Measurements from ENCODE around the gene ZNF609. TPM values are rescaled to one million over a fixed set of nuclear protein-coding genes. Genes with fewer than 3 reads are reported as not detected.

ZNF609 gene
- total RNA-seq, 1 experiment from 2014 or later, result 31.0 TPM

DNA sequence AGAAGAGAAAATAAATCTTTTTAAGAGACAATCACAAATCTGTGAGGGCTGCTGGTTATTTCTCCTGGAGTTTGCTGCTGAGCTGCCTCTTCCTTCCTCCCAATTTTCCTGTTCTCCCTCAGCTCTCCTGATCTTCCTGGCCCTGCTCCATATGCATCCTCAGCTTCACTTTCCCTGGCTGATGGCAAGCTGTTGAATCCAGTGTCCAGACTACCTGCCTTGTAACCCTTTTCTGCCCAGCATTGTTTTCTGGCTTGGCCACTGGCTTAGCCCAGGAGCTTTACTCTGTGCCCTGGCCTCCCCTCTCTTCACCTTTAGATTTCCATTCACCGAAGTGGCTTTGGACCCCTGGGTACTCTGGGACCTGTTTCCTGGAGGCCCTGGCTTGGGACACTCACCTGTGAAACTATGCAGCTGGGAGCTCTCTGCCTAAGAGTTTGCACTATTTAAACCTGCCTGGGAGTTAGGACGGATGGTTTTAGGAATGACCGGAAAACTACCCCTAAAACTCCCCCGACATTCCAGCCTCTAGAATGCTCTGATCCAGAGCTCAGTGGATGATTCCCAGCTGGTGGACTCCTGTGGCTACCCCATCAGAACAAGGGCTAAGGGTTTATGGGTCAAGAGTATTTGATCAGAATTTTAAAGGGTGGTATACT lies 225.0 kb downstream of the ZNF609 start:
- Histone ChIP-seq H3K27ac (ENCODE audit: low read depth, low read length) (no peak overlapping the region), H3K4me1 (ENCODE audit: control insufficient read depth in 1 of 2, insufficient read depth in 2 of 2, low read length in 2 of 2) (no peaks in the 10 kb centered on the region), H2AFZ (ENCODE audit: low read depth, low read length, poor library complexity, severe bottlenecking) (no peak overlapping the region), H3K79me2 (ENCODE audit: insufficient read depth, low read length) (no peaks in the 10 kb centered on the region), H3K27me3 (ENCODE audit: insufficient read depth, low read length) (no peaks in the 10 kb centered on the region), H3K36me3 (ENCODE audit: control insufficient read depth in 1 of 2, insufficient read depth in 2 of 2, low read length in 2 of 2) (peaks cover 30 to 46% of the 10 kb centered on the region in 2 experiments; a peak in 3 of 4 replicates), H3K9me2 (ENCODE audit: insufficient read depth) (no peaks in the 10 kb centered on the region), H3K4me2 (ENCODE audit: low read length) (no peak overlapping the region), H3K9ac (ENCODE audit: low read length) (no peak overlapping the region), H3K9me3 (ENCODE audit: control insufficient read depth in 1 of 2, insufficient read depth in 1 of 2, low read depth in 1 of 2, low read length in 2 of 2) (no peaks in the 10 kb centered on the region), H4K20me1 (ENCODE audit: insufficient read depth) (no peaks in the 10 kb centered on the region), H3K4me3 (replicated peaks in 1 of 2; ENCODE audit: low read depth in 1 of 2, low read length in 2 of 2) (no peak overlapping the region)
- no peak for TF ChIP-seq ZFX (IDR thresholded peaks at IDR 0.05)
- TF ChIP-seq JUND (IDR thresholded peaks at IDR 0.05), result no peak
- TF ChIP-seq ELF1 (IDR thresholded peaks at IDR 0.05; ENCODE audit: borderline replicate concordance, low read depth), result no peak
- TF ChIP-seq SP1 (IDR thresholded peaks at IDR 0.05; ENCODE audit: low read depth), result no peak
- no peak for TF ChIP-seq YY1 (IDR thresholded peaks at IDR 0.05; ENCODE audit: extremely low read depth, insufficient replicate concordance, low read depth, low read length)
- 0 out of 2 replicates have a peak, but pooled peaks have one; percentile 21 for TF ChIP-seq POLR2AphosphoS5 (IDR thresholded peaks at IDR 0.05; ENCODE audit: low read depth, low read length)
- TF ChIP-seq EGR1 (IDR thresholded peaks at IDR 0.05; ENCODE audit: low read depth), result no peak
- TF ChIP-seq, protein P1, sequence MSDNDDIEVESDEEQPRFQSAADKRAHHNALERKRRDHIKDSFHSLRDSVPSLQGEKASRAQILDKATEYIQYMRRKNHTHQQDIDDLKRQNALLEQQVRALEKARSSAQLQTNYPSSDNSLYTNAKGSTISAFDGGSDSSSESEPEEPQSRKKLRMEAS (IDR thresholded peaks at IDR 0.05), result no peak
- TF ChIP-seq, protein P2, sequence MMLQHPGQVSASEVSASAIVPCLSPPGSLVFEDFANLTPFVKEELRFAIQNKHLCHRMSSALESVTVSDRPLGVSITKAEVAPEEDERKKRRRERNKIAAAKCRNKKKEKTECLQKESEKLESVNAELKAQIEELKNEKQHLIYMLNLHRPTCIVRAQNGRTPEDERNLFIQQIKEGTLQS (IDR thresholded peaks at IDR 0.05), result no peak
- ChIA-PET POLR2A (no interaction called here), RAD21 (ENCODE audit: low non-redundant PET in 1 of 2, low total read pairs in 2 of 2, uncharacterized antibody in 2 of 2, unreplicated experiment in 2 of 2) (no interaction called here), CTCF (interaction anchor here (1.7 kb wide), 1 partner anchor 43 kb away, joined by 12 read pairs; no protein-coding TSS in a partner anchor)
- no TSS peak for BruUV-seq (replicated peaks)
- no peak for ATAC-seq
- intact Hi-C loops (cut with micrococcal nuclease), result no loop called here
- DNase-seq (ENCODE audit: low read depth, low spot score), result no peak
